ENCODE results near the gene LRRN4CL. TPM values are rescaled to one million over a fixed set of nuclear protein-coding genes. Genes with fewer than 3 reads are reported as not detected.

The LRRN4CL gene
- total and polyA plus RNA-seq, 2 of the 4 experiments (the other 2 are of a cell fraction) = 0.36 to 0.84 TPM

GRCh38 chr11:62712861-62713260, 23.5 kb upstream of the LRRN4CL start (continued):
- no peak for TF ChIP-seq USF2 (IDR thresholded peaks at IDR 0.05; ENCODE audit: low read depth, low read length)
- no peak for TF ChIP-seq MAZ (IDR thresholded peaks at IDR 0.05; ENCODE audit: borderline replicate concordance, low read depth, low read length)
- no peak for TF ChIP-seq NFE2L2 (IDR thresholded peaks at IDR 0.05; ENCODE audit: low read depth, low read length)
- no peak for TF ChIP-seq MXI1 (IDR thresholded peaks at IDR 0.05; ENCODE audit: borderline replicate concordance, low read depth, low read length)
- TF ChIP-seq POLR2A (IDR thresholded peaks at IDR 0.05; ENCODE audit: low read depth, low read length) = no peak

GRCh38 chr11:62712276-62712812, 23.0 kb upstream of the LRRN4CL start:
- H3K18ac ChIP-seq (ENCODE audit: low read depth, low read length) = no peak overlapping the region
- H2AK5ac ChIP-seq (ENCODE audit: low read depth, low read length) = no peak overlapping the region
- no peak overlapping the region for H2AK9ac ChIP-seq (replicated peaks; ENCODE audit: low read depth, low read length, poor library complexity)
- H3K9ac ChIP-seq (ENCODE audit: low read depth, low read length) = no peak overlapping the region
- no peak overlapping the region for H3K56ac ChIP-seq (ENCODE audit: extremely low read depth, insufficient read depth, low read length)
- no TSS peak for BruUV-seq (replicated peaks)
- WGBS, 2 experiments (ENCODE audit: extremely low coverage in 2 of 2, insufficient read length in 1 of 2) = no CpG with 5 or more reads among the region's 6 CpGs
- H3K9me3 ChIP-seq (ENCODE audit: control insufficient read depth, insufficient read depth, low read length) = no peaks in the 10 kb centered on the region
- intact Hi-C loops (cut with micrococcal nuclease) = no loop called here
- peaks cover 27 to 65% of the 10 kb centered on the region in 2 experiments for H3K79me1 ChIP-seq (ENCODE audit: low read depth in 1 of 2, low read length in 2 of 2)
- TF ChIP-seq RFX5 (IDR thresholded peaks at IDR 0.05; ENCODE audit: low read depth, low read length) (no peak), CEBPB (IDR thresholded peaks at IDR 0.05; ENCODE audit: low read depth, low read length) (no peak), ELK1 (IDR thresholded peaks at IDR 0.05; ENCODE audit: borderline replicate concordance, low read depth, low read length) (no peak), MAZ (IDR thresholded peaks at IDR 0.05; ENCODE audit: borderline replicate concordance, low read depth, low read length) (no peak), MAFK (IDR thresholded peaks at IDR 0.05; ENCODE audit: low read depth, low read length) (no peak)
- no peak overlapping the region for H4K91ac ChIP-seq (ENCODE audit: insufficient read depth, low read depth, low read length)
- H2BK15ac ChIP-seq (ENCODE audit: low read depth, low read length) = no peak overlapping the region
- H4K8ac ChIP-seq (ENCODE audit: low read depth in 2 of 2, low read length in 2 of 2) = no peak overlapping the region
- ChIA-PET CTCF (no interaction called here), POLR2A (ENCODE audit: unreplicated experiment) (no interaction called here)
- no peak overlapping the region for H2AFZ ChIP-seq (replicated peaks; ENCODE audit: low read length, poor library complexity)
- DNase-seq (peak; percentile 41), ATAC-seq (ENCODE audit: low read depth) (no peak)
- H2BK5ac ChIP-seq (ENCODE audit: low read depth, low read length, poor library complexity, severe bottlenecking) = no peak overlapping the region
- H3K27ac ChIP-seq (ENCODE audit: insufficient read depth, low read length) = peak overlapping the region; percentile 41; the same call in 1 of the 2 replicates
- in situ Hi-C loops (cut with MboI; ENCODE audit: low sequenced_read_pairs) = no loop called here
- H3K36me3 ChIP-seq (ENCODE audit: control insufficient read depth, insufficient read depth, low read length) = peaks cover 47% of the 10 kb centered on the region
- H3K27me3 ChIP-seq (ENCODE audit: control insufficient read depth, insufficient read depth, low read length) = no peaks in the 10 kb centered on the region
- no peak overlapping the region for H2BK20ac ChIP-seq (ENCODE audit: low read depth, low read length)
- dilution Hi-C loops (cut with HindIII; ENCODE audit: low sequenced_read_pairs, unreplicated experiment) = no loop called here
- H3K9me1 ChIP-seq (ENCODE audit: insufficient read depth, low read length) = peaks cover 10% of the 10 kb centered on the region
- H3K4me2 ChIP-seq (ENCODE audit: low read depth, low read length) = no peak overlapping the region
- no peak overlapping the region for H3K4ac ChIP-seq (ENCODE audit: low read depth, low read length)
- H3K4me1 ChIP-seq (ENCODE audit: control insufficient read depth, insufficient read depth, low read length) = peaks cover 12% of the 10 kb centered on the region
- H3K23ac ChIP-seq (ENCODE audit: low read depth, low read length) = no peak overlapping the region
- H4K5ac ChIP-seq (ENCODE audit: low read depth, low read length) = no peak overlapping the region
- no peak overlapping the region for H3K4me3 ChIP-seq (ENCODE audit: insufficient read depth, low read depth, low read length)
- no peak overlapping the region for H3K14ac ChIP-seq (replicated peaks; ENCODE audit: low read depth, low read length)
- H4K20me1 ChIP-seq (ENCODE audit: insufficient read depth, low read length) = no peaks in the 10 kb centered on the region
- H2BK120ac ChIP-seq (ENCODE audit: low read depth, low read length) = no peak overlapping the region
